ENCODE results near the gene ARF3.

The ARF3 gene

GRCh38 chr12:48978291-48978740 is 21.0 kb upstream of the ARF3 start, which contains the start of gene WNT1:
WNT1 (plus strand) TSS chr12:48978322; CDS start chr12:48978651, 329 bp downstream.
- TF ChIP-seq CTCF (conservative IDR thresholded peaks at IDR 0.05; ENCODE audit: low read length) (0 out of 2 replicates have a peak, but pooled peaks have one; percentile 1), EZH2phosphoT487 (IDR thresholded peaks at IDR 0.05; ENCODE audit: borderline replicate concordance) (no peak)
- Histone ChIP-seq H2AFZ (ENCODE audit: low read length) (peak within 1 kb of the TSS; percentile 85), H4K20me1 (ENCODE audit: insufficient read depth, low read length, poor library complexity, severe bottlenecking) (no peaks in the 10 kb centered on the region), H3K9me3 (ENCODE audit: insufficient read depth, low read depth, low read length) (no peaks in the 10 kb centered on the region), H3K36me3 (ENCODE audit: insufficient read depth, low read length) (no peaks in the 10 kb centered on the region), H3F3A (ENCODE audit: low read depth) (no peaks in the 10 kb centered on the region), H3K4me2 (ENCODE audit: low read depth, low read length, poor library complexity, severe bottlenecking) (peak within 1 kb of the TSS; percentile 52), H3K4me3 (ENCODE audit: low read length, poor library complexity, severe bottlenecking) (no peak within 1 kb of the TSS), H3K4me1 (ENCODE audit: insufficient read depth, low read length, poor library complexity, severe bottlenecking) (peaks cover 4% of the 10 kb centered on the region), H3K27me3 (ENCODE audit: insufficient read depth, low read length, poor library complexity, severe bottlenecking) (no peaks in the 10 kb centered on the region), H3K9ac (ENCODE audit: low read depth, low read length, poor library complexity, severe bottlenecking) (no peak within 1 kb of the TSS), H3K79me2 (ENCODE audit: insufficient read depth, low read length) (no peaks in the 10 kb centered on the region), H3K9me2 (replicated peaks; ENCODE audit: low read depth, low read length) (no peaks in the 10 kb centered on the region)

- no peaks in the 10 kb centered on the region for H3K79me2 ChIP-seq (ENCODE audit: insufficient read depth, low read length)
- H3K4me3 ChIP-seq (ENCODE audit: low read length, poor library complexity, severe bottlenecking): no peak overlapping the region
- no peaks in the 10 kb centered on the region for H3K36me3 ChIP-seq (ENCODE audit: insufficient read depth, low read length)
- no peak overlapping the region for H3K9ac ChIP-seq (ENCODE audit: low read depth, low read length, poor library complexity, severe bottlenecking)
- no peaks in the 10 kb centered on the region for H3F3A ChIP-seq (ENCODE audit: low read depth)
- no peaks in the 10 kb centered on the region for H3K9me3 ChIP-seq (ENCODE audit: insufficient read depth, low read depth, low read length)
- TF ChIP-seq CTCF (conservative IDR thresholded peaks at IDR 0.05; ENCODE audit: low read length) (peak; percentile 70), EZH2phosphoT487 (IDR thresholded peaks at IDR 0.05; ENCODE audit: borderline replicate concordance) (no peak)
- peaks cover 4% of the 10 kb centered on the region for H3K4me1 ChIP-seq (ENCODE audit: insufficient read depth, low read length, poor library complexity, severe bottlenecking)
- peak overlapping the region; percentile 85 for H2AFZ ChIP-seq (ENCODE audit: low read length)
- H4K20me1 ChIP-seq (ENCODE audit: insufficient read depth, low read length, poor library complexity, severe bottlenecking): no peaks in the 10 kb centered on the region
- no peaks in the 10 kb centered on the region for H3K9me2 ChIP-seq (replicated peaks; ENCODE audit: low read depth, low read length)
- no peaks in the 10 kb centered on the region for H3K27me3 ChIP-seq (ENCODE audit: insufficient read depth, low read length, poor library complexity, severe bottlenecking)
- H3K4me2 ChIP-seq (ENCODE audit: low read depth, low read length, poor library complexity, severe bottlenecking): peak overlapping the region; percentile 52
These were observed 20.3 kb upstream of the ARF3 start for GRCh38 chr12:48977290-48978281.

GRCh38 chr12:48973941-48974673 is 16.8 kb upstream of the ARF3 start:
- no peaks in the 10 kb centered on the region for H3F3A ChIP-seq (ENCODE audit: low read depth)
- no peaks in the 10 kb centered on the region for H3K36me3 ChIP-seq (ENCODE audit: insufficient read depth, low read length)
- peaks cover 8% of the 10 kb centered on the region for H3K27me3 ChIP-seq (ENCODE audit: insufficient read depth, low read length, poor library complexity, severe bottlenecking)
- H3K4me1 ChIP-seq (ENCODE audit: insufficient read depth, low read length, poor library complexity, severe bottlenecking): peaks cover 4% of the 10 kb centered on the region
- no peak overlapping the region for H3K9ac ChIP-seq (ENCODE audit: low read depth, low read length, poor library complexity, severe bottlenecking)
- H2AFZ ChIP-seq (ENCODE audit: low read length): no peak overlapping the region
- H3K9me2 ChIP-seq (replicated peaks; ENCODE audit: low read depth, low read length): no peaks in the 10 kb centered on the region
- no peak overlapping the region for H3K4me3 ChIP-seq (ENCODE audit: low read length, poor library complexity, severe bottlenecking)
- H3K4me2 ChIP-seq (ENCODE audit: low read depth, low read length, poor library complexity, severe bottlenecking): no peak overlapping the region
- H3K79me2 ChIP-seq (ENCODE audit: insufficient read depth, low read length): no peaks in the 10 kb centered on the region
- H4K20me1 ChIP-seq (ENCODE audit: insufficient read depth, low read length, poor library complexity, severe bottlenecking): no peaks in the 10 kb centered on the region
- no peak for TF ChIP-seq EZH2phosphoT487 (IDR thresholded peaks at IDR 0.05; ENCODE audit: borderline replicate concordance)
- peak; percentile 52 for TF ChIP-seq CTCF (conservative IDR thresholded peaks at IDR 0.05; ENCODE audit: low read length)
- no peaks in the 10 kb centered on the region for H3K9me3 ChIP-seq (ENCODE audit: insufficient read depth, low read depth, low read length)
